ENCODE data around the gene MT1A.
"Not testable (repeated sequence)": the region's sequence is repeated elsewhere in the genome, so short reads cannot be mapped to it uniquely, and the experiment has no call there.

The MT1A gene

GRCh38 chr16:56610609-56611111 lies 27.8 kb upstream of the MT1A start:
- DNase-seq, result no peak

- peak; percentile 28 for DNase-seq
These were observed 27.1 kb upstream of the MT1A start for GRCh38 chr16:56611281-56611833.

DNA sequence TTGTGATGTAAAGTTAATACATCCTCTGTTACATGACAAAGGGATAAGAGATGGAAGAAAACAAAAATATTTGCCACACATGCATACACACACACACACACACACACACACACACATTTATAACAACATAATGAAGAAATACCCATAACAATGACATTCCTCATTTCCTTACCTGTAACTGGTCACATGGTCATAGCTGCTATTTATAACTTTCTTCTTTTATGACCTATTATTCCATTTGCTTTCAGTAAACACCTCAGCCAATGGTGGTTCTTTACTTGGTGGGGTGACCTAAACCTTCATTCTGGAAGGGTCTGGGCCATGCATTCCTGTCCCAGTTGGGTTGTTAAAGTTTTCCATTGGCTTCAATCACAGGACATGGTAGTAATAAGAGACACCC lies 24.8 kb upstream of the MT1A start:
- no peak for DNase-seq

DNA sequence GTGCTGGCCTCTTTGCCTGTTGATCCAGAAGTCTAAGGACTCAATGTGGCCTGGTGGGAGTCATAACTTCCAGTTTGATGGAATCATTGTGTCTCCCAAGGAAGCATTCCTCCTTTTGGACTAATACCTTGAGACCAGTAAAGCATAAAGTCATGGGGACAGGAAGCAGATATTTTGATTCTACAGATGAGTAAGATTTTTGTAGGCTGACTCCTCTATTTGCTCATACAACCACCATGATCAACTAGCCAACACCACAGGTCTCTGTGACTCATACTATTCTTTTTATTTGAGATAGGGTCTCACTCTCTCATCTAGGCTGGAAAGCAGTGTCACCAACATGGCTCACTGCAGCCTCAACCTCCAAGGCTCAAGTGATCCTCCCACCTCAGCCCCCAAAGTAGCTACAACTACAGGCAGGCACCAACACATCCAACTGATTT lies 23.9 kb upstream of the MT1A start:
- peak; percentile 52 for DNase-seq

- DNase-seq, result no peak
These were observed 23.1 kb upstream of the MT1A start for GRCh38 chr16:56615353-56615752.

GRCh38 chr16:56616608-56617211 lies 21.8 kb upstream of the MT1A start:
- DNase-seq, result no peak

DNA sequence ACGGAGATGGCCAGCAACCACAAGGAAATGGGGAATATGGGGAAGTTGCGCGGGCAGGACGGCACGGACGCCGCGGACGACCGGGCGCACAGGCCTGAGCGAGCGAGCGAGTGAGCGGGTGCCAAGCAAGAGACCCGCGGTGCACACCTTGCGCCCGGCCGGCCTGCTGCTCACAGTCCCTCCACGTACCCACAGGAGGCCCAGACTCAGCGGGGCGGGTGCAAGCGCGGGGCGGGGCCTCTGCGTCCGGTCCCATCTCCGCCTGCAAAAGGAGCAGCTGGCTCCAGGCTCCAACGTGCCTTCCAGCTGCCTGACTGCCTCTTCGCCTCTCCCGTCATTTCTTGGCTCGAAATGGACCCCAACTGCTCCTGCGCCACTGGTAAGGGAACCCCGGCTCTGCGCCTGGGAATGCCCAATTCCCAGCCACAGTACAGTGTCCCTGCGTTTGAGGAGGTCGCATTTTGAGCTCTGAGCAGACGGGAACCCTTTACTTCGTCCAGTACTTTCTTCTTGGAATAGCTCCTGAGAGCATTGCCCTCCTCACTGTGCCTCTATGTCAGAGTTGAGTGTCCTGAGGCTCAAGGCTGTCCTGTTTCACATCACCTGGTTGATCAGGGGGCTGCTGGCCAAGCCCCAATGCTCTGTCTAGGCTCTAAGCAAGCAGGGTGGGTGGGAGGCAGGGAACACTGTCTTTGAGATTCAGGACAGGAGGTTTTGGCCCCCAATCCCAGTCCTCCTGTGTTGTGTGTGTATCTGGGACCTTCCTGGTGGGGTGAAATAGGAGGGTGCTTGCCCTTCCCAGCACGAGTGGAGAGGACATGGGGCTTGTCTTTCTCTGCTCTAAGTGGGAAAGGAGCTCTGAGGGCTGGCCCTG lies 21.0 kb upstream of the MT1A start:
- DNase-seq, result peak; percentile 84

DNA sequence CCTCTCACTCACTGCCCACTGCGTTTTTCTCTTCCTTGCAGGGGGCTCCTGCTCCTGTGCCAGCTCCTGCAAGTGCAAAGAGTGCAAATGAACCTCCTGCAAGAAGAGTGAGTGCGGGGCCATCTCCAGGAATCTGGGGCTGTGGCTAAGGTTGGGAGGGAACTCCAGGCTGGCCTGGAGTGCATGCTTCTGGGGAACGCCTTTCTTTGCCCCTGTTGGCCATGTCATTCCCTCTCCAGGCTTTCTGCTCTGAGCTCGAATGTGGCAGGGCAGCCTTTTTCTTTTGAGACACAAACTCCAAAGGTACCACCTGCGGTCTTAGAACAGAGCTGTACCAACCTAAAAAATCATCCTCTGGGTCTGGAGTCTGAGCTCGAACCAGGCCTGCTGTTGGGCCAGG lies 20.3 kb upstream of the MT1A start:
- no peak for DNase-seq

- DNase-seq, result no peak
These were observed 18.0 kb upstream of the MT1A start for GRCh38 chr16:56620339-56620897.

- DNase-seq, result not testable (repeated sequence)
These were observed 16.6 kb upstream of the MT1A start for GRCh38 chr16:56621665-56622445.

GRCh38 chr16:56623184-56623583 lies 15.3 kb upstream of the MT1A start:
- DNase-seq, result not testable (repeated sequence)

- DNase-seq, result no peak
These were observed 14.8 kb upstream of the MT1A start for GRCh38 chr16:56623637-56624036.

DNA sequence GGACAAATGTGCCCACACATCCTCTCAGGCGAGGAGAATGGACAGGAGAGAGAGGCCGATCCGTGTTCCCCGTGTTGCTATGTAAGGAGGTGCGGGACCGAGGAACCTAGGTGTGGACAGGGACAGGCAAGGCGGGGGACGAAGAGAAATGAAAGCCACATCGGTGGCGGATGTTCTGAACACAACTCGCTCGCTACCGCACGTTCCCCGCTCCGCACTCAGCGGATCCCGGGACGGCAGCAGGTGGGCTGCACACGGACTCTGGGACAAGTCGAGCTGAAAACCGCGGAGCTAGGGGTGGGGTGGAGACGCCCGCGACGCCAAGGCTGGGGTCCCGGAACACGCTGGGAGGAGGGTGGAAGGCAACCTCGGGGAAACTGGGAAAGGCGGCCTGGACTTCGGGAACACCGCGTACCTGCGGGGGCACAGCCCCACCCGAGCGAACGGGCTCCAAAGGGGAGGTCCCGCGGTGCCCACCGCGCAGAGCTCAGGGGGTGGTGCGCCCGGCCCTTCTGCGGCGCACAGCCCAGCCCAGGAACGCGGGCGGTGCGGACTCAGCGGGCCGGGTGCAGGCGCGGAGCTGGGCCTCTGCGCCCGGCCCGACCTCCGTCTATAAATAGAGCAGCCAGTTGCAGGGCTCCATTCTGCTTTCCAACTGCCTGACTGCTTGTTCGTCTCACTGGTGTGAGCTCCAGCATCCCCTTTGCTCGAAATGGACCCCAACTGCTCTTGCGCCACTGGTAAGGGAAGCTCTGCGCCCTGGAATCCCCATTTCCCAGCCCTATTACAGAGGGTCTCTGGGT lies 13.1 kb upstream of the MT1A start, which contains the start of gene MT1E:
TSS of gene MT1E (plus strand) at position 642 of the 803 bp plus-strand sequence. CDS start at position 713, 71 bp downstream.
- peak; percentile 84 for DNase-seq

GRCh38 chr16:56625943-56626654 lies 12.4 kb upstream of the MT1A start:
- no peak for DNase-seq

DNA sequence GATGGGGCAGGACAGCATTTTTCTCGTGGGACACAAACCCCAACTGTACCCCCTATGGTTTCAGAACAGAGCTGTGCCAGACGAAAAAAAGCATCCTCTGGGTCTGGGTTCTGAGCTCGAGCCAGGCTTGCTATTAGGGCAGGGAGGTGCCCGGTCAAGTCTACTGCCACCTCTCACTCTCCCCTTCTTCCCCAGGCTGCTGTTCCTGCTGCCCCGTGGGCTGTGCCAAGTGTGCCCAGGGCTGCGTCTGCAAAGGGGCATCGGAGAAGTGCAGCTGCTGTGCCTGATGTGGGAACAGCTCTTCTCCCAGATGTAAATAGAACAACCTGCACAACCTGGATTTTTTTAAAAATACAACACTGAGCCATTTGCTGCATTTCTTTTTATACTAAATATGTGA lies 11.8 kb upstream of the MT1A start:
- no peak for DNase-seq

GRCh38 chr16:56628486-56629350 lies 9.7 kb upstream of the MT1A start:
- no peak for DNase-seq

- DNase-seq, result no peak
These were observed 8.9 kb upstream of the MT1A start for GRCh38 chr16:56629531-56629930.

DNA sequence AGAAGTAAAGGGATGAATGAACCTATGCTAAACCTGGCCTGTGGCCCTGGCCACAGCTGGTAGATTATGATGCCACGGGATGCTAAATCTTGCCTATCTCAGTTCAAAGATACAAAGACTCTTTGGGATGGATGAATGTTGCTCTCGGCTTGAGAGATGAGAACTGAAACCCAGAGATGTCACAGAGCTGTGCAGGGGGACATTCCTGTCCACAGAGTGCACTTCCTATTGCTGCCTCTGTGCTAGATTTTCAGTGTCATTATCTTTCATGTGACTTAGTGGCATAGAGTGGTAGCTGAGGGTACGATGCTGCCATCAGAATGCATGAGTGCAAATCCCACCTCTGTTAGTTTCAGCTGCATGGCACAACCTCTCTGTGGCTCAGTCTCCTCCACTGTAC lies 8.3 kb upstream of the MT1A start:
- DNase-seq, result no peak

GRCh38 chr16:56631197-56631596 lies 7.3 kb upstream of the MT1A start:
- no peak for DNase-seq

- no peak for DNase-seq
These were observed 6.7 kb upstream of the MT1A start for GRCh38 chr16:56631832-56632155.

Data from activated CD4-positive, alpha-beta T cell treated with anti-CD3 and anti-CD28 coated beads for 48 hours (primary cell).